HepG2 (cell line): ENCODE data around the gene CGB8. TPM values are rescaled to one million over a fixed set of nuclear protein-coding genes. Genes with fewer than 3 reads are reported as not detected.

Source experiments
- CSRNP1 ChIP-seq: sonication (generic); formaldehyde crosslinking; IDR thresholded peaks from 2 replicates; pipeline ENCODE4 v1.8.1; 2023; ENCODE audit warnings: mild to moderate bottlenecking, missing genetic modification reagents
- EED ChIP-seq: sonication (generic); formaldehyde crosslinking; IDR thresholded peaks from 2 replicates; pipeline ENCODE4 v1.5.0; 2020; ENCODE audit warnings: mild to moderate bottlenecking, missing genetic modification reagents
- HMG20B ChIP-seq: conservative IDR thresholded peaks from 2 replicates; pipeline ENCODE4 v1.6.1; 2016; ENCODE audit warnings: missing genetic modification reagents, missing compliant biosample characterization
- HNF4A ChIP-seq: sonication (generic); formaldehyde crosslinking; IDR thresholded peaks from 2 replicates; pipeline ENCODE4 v1.4.0; 2020; ENCODE audit warnings: missing genetic modification reagents
- MBNL3 ChIP-seq: fragments of 250-450 bp; sonication (Bioruptor Pico); conservative IDR thresholded peaks from 2 replicates; pipeline ENCODE4 v1.8.0; 2022; ENCODE audit warnings: mild to moderate bottlenecking, inconsistent platforms
- MYC ChIP-seq: sonication (generic); formaldehyde crosslinking; IDR thresholded peaks from 2 replicates; pipeline ENCODE4 v1.9.0; 2021; ENCODE audit warnings: missing genetic modification reagents, borderline replicate concordance
- PHF21A ChIP-seq: sonication (generic); formaldehyde crosslinking; IDR thresholded peaks from 2 replicates; pipeline ENCODE4 v1.5.0; 2020; ENCODE audit warnings: mild to moderate bottlenecking, missing genetic modification reagents
- RBM22 ChIP-seq: fragments of 200-400 bp; formaldehyde crosslinking; optimal IDR thresholded peaks from 2 replicates; pipeline ENCODE3; 2017; ENCODE audit warnings: mild to moderate bottlenecking, low read length, moderate library complexity
- SALL1 ChIP-seq: sonication (generic); formaldehyde crosslinking; IDR thresholded peaks from 2 replicates; pipeline ENCODE4 v1.8.0; 2022; ENCODE audit warnings: mild to moderate bottlenecking, missing genetic modification reagents
- SAP130 ChIP-seq: IDR thresholded peaks from 2 replicates; pipeline ENCODE4 v1.6.1; 2016; ENCODE audit warnings: low read depth
- SMAD3 ChIP-seq: sonication (generic); formaldehyde crosslinking; IDR thresholded peaks from 2 replicates; pipeline ENCODE4 v1.4.0; 2020; ENCODE audit warnings: missing genetic modification reagents
- SMC3 ChIP-seq: IDR thresholded peaks from 2 replicates; pipeline ENCODE4 v1.6.1; 2011; ENCODE audit warnings: low read length, improper control_type of control experiment
- XRCC5 ChIP-seq: fragments of 200-400 bp; formaldehyde crosslinking; optimal IDR thresholded peaks from 2 replicates; pipeline ENCODE3; 2017; ENCODE audit warnings: mild to moderate bottlenecking, low read length
- ZBTB4 ChIP-seq: sonication (generic); formaldehyde crosslinking; IDR thresholded peaks from 2 replicates; pipeline ENCODE4 v1.4.0; 2020; ENCODE audit warnings: missing genetic modification reagents, mild to moderate bottlenecking, borderline replicate concordance
- ZFP90 ChIP-seq: sonication (generic); formaldehyde crosslinking; IDR thresholded peaks from 2 replicates; pipeline ENCODE4 v1.8.0; 2022; ENCODE audit warnings: missing genetic modification reagents, mild to moderate bottlenecking, inconsistent platforms, borderline replicate concordance
- ZKSCAN8 ChIP-seq: IDR thresholded peaks from 2 replicates; pipeline ENCODE4 v1.6.1; 2016; ENCODE audit warnings: borderline replicate concordance, missing genetic modification reagents, missing compliant biosample characterization
- ZNF414 ChIP-seq: sonication (generic); formaldehyde crosslinking; IDR thresholded peaks from 2 replicates; pipeline ENCODE4 v1.5.0; 2020; ENCODE audit warnings: missing genetic modification reagents
- ZNF687 ChIP-seq: sonication (generic); formaldehyde crosslinking; IDR thresholded peaks from 2 replicates; pipeline ENCODE4 v1.5.1; 2020; ENCODE audit warnings: mild to moderate bottlenecking, missing genetic modification reagents, moderate library complexity
- ZNF878 ChIP-seq: sonication (generic); formaldehyde crosslinking; IDR thresholded peaks from 2 replicates; pipeline ENCODE4 v1.8.1; 2023; ENCODE audit warnings: mild to moderate bottlenecking, missing genetic modification reagents, moderate library complexity
- ZNF891 ChIP-seq: sonication (generic); formaldehyde crosslinking; IDR thresholded peaks from 2 replicates; pipeline ENCODE4 v1.5.0; 2020; ENCODE audit warnings: mild to moderate bottlenecking, missing genetic modification reagents
- polyA plus RNA-seq, 8 experiments: library from polyadenylated mRNA; depleted of rRNA in 3 of 8; stranded (reverse) in 7 of 8; unstranded in 1 of 8; fragments of >200 nt; fragmentation: Illumina TruSeq in 4 of 8; extraction: Trizol in 4 of 8; gene quantifications; 2 replicates each; pipeline versions ENCODE4 v1.2.1 to v1.2.3, GENCODE V29; 2011 to 2016; ENCODE audit warnings: low read depth in 4 of 8, missing spikeins in 1 of 8, mixed read lengths in 1 of 8; ENCODE audit not compliant: insufficient read depth in 1 of 8
- total RNA-seq, 5 experiments: library from RNA; depleted of rRNA; stranded (reverse); fragments of >200 nt; fragmentation: Illumina TruSeq; extraction: Trizol; gene quantifications; 2 replicates each; pipeline ENCODE4 v1.2.3, GENCODE V29; 2016; ENCODE audit warnings: low read depth in 1 of 5

Gene CGB8
- total and polyA plus RNA-seq, 2 of the 13 experiments (the other 11 are each of a cell fraction or from before 2014, with no cell fraction given) = not detected

- TF ChIP-seq ZBTB4 (CRISPR knock-in tag) (no peak), ZNF878 (CRISPR knock-in tag) (no peak), XRCC5 (peak; percentile 75), RBM22 (peak; percentile 43), EED (CRISPR knock-in tag) (peak; percentile 64; the same call in 1 of the 2 replicates), ZNF891 (CRISPR knock-in tag) (no peak), ZFP90 (CRISPR knock-in tag) (0 out of 2 replicates have a peak, but pooled peaks have one; percentile 33), SMC3 (peak; percentile 68), CSRNP1 (CRISPR knock-in tag) (no peak), HNF4A (CRISPR knock-in tag) (no peak), SMAD3 (0 out of 2 replicates have a peak, but pooled peaks have one; percentile 18), SALL1 (peak; percentile 22; the same call in 1 of the 2 replicates), HMG20B (CRISPR knock-in tag) (no peak), SAP130 (CRISPR knock-in tag) (peak; percentile 45; the same call in 1 of the 2 replicates), MBNL3 (CRISPR knock-in tag) (no peak), ZNF687 (CRISPR knock-in tag) (peak; percentile 24; the same call in 1 of the 2 replicates), MYC (CRISPR knock-in tag) (no peak), ZKSCAN8 (no peak), ZNF414 (CRISPR knock-in tag) (no peak), PHF21A (CRISPR knock-in tag) (no peak)
Observed at GRCh38 chr19:49097453-49098288, 48.8 kb upstream of the CGB8 start (continued).
